Effector CD4-positive, alpha-beta T cell (primary cell): ENCODE results near the gene ABHD12.
"Not testable (repeated sequence)": the region's sequence is repeated elsewhere in the genome, so short reads cannot be mapped to it uniquely, and the experiment has no call there.

Source experiments
- DNase-seq: peaks from one replicate; pipeline ENCODE4 v3.0.0-alpha.2; 2020

The ABHD12 gene

GRCh38 chr20:25353353-25353746, 37.3 kb downstream of the ABHD12 start:
- DNase-seq = no peak

- no peak for DNase-seq
Observed at GRCh38 chr20:25352746-25353145, 37.9 kb downstream of the ABHD12 start.

DNA sequence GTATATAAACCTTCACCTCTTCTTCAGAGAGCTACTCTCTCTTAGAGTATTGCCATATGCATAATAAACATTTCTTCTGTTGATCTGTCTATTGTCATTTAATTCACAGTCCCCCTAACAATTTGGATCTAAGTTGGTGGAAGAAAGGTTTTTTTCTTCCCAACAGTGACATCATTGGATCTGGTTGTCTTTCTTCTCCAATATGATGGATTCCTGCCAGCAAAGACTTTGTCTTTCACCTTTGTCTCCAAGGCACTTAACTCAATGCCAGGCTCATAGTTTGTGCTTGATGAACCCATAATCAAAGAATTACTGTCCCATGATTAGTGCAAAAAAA, 39.6 kb downstream of the ABHD12 start:
- no peak for DNase-seq

GRCh38 chr20:25346349-25346748, 44.3 kb downstream of the ABHD12 start:
- no peak for DNase-seq

GRCh38 chr20:25345721-25346120, 44.9 kb downstream of the ABHD12 start:
- DNase-seq = no peak

DNA sequence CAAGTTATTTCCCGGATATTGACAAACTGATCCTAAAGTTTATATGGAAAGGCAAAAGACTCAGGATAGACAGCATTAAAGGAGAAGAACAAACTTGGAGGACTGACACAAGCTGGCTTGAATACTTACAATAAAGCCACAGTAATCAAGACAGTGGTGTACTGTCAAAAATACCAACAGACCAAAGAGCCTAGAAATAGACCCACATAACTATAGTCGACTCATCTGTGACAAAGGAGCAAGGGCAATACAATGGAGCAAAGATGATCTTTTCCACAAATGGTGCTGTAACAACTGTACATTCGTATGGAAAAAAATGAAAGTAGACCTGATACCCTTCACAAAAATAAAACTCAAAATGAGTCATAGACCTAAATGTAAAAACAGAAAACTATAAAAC, 46.0 kb downstream of the ABHD12 start:
- DNase-seq = no peak

- no peak for DNase-seq
Observed at GRCh38 chr20:25341716-25342680, 48.6 kb downstream of the ABHD12 start.

GRCh38 chr20:25340380-25340779, 50.3 kb downstream of the ABHD12 start:
- no peak for DNase-seq

DNA sequence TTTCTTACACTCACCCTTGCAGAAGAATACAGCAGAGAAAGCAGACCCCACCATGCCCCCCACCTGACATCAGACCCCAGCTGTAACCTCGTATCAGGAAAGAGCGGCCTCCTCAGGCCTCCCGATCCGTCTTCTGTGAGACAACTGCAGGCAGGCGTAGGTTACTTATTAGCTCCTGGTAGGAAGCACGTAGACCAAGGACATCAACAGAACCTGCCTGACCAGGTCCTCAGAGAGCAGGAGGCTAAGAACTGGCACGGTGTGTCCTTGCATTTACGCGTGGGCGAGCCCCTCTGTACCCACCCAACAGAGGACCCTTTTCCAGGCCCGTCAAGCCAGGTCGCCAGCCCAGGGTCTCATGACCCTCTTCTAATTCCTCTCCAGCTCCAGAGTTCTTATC, 51.0 kb downstream of the ABHD12 start:
- no peak for DNase-seq

DNA sequence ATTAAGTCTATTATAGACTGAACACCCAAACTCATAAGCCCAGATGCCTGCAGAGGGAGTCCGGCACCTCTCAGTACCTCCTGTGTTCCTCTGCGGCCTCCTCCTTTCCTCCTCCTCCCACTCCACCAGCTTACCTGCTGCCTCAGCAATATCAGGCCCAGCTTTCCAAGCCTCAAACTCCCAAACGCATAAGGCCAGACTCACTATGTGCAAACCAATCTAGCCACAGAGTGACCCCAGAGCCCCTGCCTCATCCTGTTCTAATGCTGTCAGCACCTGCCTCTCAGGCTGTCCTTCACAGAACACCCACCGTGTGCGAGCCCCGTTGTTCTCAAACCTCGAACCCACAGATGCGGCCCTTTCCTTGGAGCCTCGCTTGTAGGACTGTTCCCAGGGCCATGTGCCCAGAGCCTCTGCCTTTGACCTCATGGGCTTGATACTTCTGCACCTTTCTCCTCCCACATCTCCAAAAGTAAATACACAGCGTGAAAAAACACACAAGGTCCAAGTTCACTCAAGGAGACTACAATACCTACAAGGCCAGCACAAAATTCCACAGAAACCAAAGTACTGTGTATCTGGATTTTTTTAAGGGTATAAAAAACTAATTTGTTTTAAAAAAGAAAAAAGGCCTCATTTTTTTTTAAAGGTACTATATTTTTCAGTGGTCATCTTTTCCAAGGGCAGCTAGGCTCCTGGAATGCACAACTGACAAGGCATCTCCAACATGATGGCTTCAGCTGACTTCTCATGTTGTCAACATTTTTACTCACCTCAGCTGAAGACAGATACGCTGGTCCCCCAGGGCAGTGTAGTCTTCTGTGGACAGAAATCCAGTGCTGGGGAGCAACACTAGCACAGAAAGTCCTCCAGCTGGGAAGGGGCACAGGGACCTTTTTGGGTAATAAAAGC, 52.3 kb downstream of the ABHD12 start:
- no peak for DNase-seq

GRCh38 chr20:25336561-25337422, 53.8 kb downstream of the ABHD12 start:
- DNase-seq = no peak

DNA sequence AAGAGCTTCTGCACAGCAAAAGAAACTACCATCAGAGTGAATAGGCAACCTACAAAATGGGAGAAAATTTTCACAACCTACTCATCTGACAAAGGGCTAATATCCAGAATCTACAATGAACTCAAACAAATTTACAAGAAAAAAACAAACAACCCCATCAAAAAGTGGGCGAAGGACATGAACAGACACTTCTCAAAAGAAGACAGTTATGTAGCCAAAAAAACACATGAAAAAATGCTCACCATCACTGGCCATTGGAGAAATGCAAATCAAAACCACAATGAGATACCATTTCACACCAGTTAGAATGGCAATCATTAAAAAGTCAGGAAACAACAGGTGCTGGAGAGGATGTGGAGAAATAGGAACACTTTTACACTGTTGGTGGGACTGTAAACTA, 55.7 kb downstream of the ABHD12 start:
- DNase-seq = not testable (repeated sequence)

DNA sequence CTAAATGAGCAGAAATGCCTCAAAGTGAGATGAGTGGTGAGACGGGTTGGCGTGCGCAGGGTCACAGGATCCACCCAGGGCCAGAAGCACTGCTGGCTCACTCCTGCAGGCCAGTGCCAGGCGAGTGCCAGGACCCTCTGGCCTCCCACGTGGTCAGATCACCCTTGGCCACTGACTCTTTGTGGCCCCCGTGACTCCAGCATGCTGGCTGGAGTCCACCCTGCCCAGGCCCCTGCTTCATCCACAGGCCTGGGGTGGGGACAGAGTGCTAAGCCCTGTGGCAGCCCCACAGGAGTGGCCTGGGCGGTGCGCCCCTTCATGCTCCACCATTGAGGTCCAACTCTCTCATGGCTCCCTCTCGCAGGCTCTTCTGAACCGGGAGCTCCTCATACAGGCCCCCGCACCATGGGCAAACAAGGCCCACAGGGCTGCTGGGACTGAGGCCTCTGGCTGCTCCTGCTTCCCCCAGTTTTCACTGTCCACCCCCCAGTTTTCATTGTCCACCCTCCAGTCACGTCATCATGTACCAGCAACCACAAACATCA, 61.6 kb downstream of the ABHD12 start:
- DNase-seq = no peak

GRCh38 chr20:25327521-25328235, 63.0 kb downstream of the ABHD12 start:
- DNase-seq = no peak

GRCh38 chr20:25325997-25326396, 64.6 kb downstream of the ABHD12 start:
- no peak for DNase-seq

DNA sequence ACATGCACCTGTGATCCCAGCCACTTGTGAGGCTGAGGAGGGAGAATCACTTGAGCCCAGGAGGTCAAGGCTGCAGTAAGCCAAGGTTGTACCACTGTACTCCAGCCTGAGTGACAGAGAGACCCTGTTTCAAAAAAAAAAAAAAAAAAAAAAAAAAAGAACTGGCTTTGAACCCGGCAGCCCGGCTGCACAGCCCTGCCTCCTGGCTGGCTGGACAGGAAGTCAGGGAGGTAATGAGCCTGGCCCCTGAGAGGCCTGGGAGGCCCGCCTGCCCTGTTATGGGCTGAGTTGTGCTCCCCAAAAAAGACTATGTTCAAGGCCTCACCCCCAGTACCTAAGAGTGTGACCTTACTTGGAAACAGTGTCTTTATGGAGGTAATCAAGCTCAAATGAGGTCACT, 65.6 kb downstream of the ABHD12 start:
- no peak for DNase-seq

DNA sequence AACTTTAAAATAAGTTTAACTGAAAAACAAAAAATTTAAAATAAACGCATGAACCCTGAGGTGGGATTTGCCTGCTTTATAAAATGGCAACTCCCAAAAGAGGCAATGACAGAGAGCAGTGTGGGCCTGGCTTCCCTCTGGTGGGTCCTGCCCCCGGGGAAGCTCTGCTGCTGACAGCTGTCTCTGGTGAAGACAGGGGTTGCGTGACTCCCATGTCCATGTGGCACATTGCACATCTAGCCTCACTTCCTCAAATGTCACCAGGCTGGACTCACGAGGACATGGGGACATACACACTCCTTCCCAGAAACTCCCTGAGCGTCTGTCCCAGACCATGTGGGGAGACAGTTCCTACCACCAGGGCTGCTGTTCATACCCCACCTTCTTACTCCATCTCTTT, 66.2 kb downstream of the ABHD12 start:
- no peak for DNase-seq

DNA sequence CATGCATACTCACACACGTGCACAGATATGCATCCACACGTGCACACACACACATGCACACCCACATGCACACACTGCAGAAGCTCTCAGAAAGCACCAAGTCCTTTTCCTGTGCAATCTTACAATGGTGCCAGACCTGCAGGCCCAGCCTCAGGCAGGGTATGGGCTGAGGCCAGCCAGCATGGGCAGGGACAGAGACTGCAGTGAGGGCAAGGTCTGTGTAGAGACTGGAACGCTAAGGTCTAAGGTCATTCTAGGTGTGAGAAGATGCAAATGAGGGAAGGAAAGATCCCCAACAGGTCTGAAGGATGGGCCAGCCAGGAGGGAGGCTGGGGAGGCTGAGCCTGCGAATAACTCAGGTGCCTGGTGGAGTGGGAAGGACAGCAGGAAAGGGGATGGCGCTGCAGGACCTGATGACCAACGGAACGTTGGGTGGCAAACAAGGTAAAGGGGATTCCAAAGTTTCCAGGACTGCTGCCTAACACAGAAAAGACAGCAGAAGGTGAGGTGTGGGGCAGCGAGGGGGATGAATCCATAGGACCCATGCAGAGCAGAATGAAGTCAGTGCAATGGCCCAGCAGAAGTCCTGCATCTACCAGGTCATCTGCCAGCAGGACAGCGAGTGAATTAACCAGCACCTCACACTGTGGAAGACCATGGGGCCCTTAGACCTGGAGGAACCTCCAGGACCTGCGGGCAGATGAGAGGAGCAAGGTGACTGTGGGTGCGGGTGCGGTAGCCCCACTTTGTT, 67.0 kb downstream of the ABHD12 start:
- DNase-seq = no peak

DNA sequence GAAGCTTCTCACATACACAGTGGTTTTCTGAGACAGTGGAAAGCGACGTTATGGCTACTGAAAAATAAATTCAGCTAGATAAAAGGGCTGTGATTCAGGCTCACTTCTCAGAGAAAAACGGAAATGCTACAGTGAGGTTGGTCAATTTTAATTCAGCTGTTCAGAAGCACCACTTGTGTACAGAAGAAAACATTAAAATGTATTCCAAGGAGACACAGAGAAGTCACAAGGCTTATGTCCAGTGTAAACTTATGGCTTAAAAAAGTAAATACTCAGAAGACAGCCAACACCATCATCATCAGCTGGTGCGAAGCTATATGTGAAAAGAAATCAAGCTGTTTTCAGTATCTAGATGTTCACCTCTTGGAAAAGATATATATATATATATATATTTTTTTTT, 68.6 kb downstream of the ABHD12 start:
- DNase-seq = no peak

DNA sequence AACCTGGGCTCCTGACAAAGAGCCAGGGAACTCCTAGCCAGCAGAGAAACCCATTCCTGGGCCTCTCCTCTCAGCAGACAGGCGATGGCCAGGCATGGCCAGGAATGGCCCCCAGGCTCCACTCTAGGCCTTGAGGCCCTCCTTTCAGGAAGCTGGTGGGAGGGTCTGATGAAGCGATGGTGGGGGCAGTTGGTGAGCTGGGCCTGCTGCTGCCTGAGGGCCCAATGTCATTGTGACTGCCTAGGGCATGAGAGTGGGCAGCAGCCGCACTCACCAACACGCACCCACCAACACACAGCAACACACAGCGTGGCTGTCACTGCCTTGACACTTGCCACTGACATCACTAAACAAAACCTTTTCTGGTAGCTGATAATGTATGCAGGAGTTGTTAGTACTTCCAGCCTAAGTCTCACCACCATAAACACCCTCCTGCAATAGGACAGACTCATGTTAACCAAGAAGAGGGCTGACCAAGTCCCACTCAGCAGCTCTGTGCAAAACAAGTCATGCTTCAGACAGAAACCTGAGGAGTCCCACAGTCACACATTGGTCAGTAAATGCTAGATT, 69.3 kb downstream of the ABHD12 start:
- no peak for DNase-seq
